ENCODE data around the gene ZBTB4. TPM values are rescaled to one million over a fixed set of nuclear protein-coding genes. Genes with fewer than 3 reads are reported as not detected.
A peak's percentile ranks its signal among the peaks of the same experiment; 100 is the strongest.

Gene ZBTB4
- total RNA-seq, 4 donors from 2014 or later = 15.1 to 27.3 (median 24.5) TPM

GRCh38 chr17:7462474-7463371 is 16.7 kb downstream of the ZBTB4 start:
- DNase-seq = no peak
- peaks cover 0 to 10% (median 2%) of the 10 kb centered on the region in 4 donors for H3K4me1 ChIP-seq
- peaks cover 0 to 33% (median 0%) of the 10 kb centered on the region in 3 donors for H3K36me3 ChIP-seq
- no peaks in the 10 kb centered on the region for H3K9me3 ChIP-seq
- TF ChIP-seq, protein P1, sequence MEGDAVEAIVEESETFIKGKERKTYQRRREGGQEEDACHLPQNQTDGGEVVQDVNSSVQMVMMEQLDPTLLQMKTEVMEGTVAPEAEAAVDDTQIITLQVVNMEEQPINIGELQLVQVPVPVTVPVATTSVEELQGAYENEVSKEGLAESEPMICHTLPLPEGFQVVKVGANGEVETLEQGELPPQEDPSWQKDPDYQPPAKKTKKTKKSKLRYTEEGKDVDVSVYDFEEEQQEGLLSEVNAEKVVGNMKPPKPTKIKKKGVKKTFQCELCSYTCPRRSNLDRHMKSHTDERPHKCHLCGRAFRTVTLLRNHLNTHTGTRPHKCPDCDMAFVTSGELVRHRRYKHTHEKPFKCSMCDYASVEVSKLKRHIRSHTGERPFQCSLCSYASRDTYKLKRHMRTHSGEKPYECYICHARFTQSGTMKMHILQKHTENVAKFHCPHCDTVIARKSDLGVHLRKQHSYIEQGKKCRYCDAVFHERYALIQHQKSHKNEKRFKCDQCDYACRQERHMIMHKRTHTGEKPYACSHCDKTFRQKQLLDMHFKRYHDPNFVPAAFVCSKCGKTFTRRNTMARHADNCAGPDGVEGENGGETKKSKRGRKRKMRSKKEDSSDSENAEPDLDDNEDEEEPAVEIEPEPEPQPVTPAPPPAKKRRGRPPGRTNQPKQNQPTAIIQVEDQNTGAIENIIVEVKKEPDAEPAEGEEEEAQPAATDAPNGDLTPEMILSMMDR (IDR thresholded peaks at IDR 0.05) = no peak
- no peak for TF ChIP-seq POLR2A (IDR thresholded peaks at IDR 0.05)
- no peak overlapping the region for H3K4me3 ChIP-seq
- no peak overlapping the region for H3K27ac ChIP-seq
- H3K27me3 ChIP-seq = no peaks in the 10 kb centered on the region

DNA sequence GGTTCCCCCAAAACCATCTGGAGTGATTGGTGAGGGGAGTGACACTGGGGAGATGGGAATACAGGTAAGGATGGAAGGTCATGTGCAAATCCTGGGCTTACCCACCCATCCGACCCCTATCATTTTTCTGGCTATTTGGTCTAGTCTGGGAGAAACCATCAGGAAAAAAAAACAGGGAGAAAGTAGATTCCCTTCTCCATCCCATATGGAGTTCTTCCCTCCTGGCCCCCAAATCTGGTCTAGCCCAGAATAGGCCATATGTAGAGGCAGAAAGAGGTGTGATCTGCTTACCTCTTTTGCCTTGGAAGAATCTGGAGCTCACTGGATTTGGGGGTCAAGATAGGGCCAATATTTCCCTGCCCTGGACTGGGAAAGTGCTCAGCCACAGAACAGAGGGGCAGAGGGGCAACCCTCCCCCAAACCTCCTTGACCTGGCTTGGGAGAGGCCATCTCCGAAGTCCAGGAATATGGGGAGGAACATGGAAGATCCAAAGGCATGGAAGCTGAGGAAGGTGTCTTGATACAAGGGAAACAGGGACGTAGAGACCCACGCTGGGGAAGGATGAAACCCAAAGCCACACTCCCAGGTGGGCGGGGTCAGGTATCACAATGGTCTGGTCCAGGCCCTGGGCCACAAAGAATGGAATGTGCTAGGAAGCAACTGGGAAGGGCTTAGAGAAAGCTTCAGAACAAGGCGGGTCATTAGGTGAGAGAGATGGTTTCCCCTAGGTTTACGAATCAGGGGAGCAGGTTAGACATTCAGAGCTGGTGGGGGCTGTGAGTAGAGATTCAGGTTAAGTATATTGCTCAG is 18.4 kb downstream of the ZBTB4 start:
- DNase-seq = no peak
- H3K36me3 ChIP-seq = peaks cover 0 to 22% (median 0%) of the 10 kb centered on the region in 3 donors
- no peaks in the 10 kb centered on the region for H3K9me3 ChIP-seq
- no peak overlapping the region for H3K4me3 ChIP-seq
- no peak for TF ChIP-seq POLR2A (IDR thresholded peaks at IDR 0.05)
- TF ChIP-seq, protein P1 (IDR thresholded peaks at IDR 0.05) = no peak
- peaks cover 0 to 13% (median 3%) of the 10 kb centered on the region in 4 donors for H3K4me1 ChIP-seq
- no peaks in the 10 kb centered on the region for H3K27me3 ChIP-seq
- no peak overlapping the region for H3K27ac ChIP-seq

DNA sequence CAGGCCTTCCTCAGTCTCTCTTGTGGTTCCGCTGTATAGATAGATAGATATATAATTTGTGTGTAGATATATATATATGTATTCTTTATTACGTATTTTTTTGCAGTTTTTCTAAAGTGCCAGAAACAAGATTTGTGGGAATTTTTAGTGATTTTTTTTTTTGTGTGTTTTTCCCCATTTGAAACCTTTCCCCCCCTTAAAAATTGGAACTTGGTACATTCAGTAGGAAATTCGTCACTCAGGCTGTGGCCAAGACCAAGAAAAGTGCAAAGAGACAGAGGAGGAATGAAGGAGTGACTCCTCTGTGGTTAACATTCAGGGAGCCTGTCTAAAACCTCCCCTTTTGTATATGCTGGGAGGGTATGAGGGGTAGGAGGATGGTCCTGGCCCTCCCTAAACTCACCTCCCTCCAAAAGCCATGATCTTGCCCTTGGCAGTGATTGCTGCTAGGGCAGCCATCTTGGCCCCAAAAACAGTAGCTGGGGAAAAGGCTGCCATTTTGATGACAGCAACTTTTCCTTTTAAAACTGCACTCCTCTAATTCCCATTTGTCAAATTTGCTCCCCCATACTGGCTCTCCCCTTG is 19.4 kb downstream of the ZBTB4 start:
- Histone ChIP-seq H3K27me3 (no peaks in the 10 kb centered on the region), H3K4me3 (no peak overlapping the region), H3K4me1 (peaks cover 0 to 10% (median 3%) of the 10 kb centered on the region in 4 donors), H3K9me3 (no peaks in the 10 kb centered on the region), H3K36me3 (peaks cover 0 to 15% (median 0%) of the 10 kb centered on the region in 3 donors), H3K27ac (no peak overlapping the region)
- TF ChIP-seq, protein P1 (IDR thresholded peaks at IDR 0.05) = no peak
- TF ChIP-seq POLR2A (IDR thresholded peaks at IDR 0.05) = no peak
- no peak for DNase-seq

- Histone ChIP-seq H3K4me3 (no peak overlapping the region), H3K4me1 (peaks cover 0 to 13% (median 8%) of the 10 kb centered on the region in 4 donors)
These were observed 31.0 kb downstream of the ZBTB4 start for GRCh38 chr17:7448461-7448860.

GRCh38 chr17:7445619-7445968 is 33.8 kb downstream of the ZBTB4 start:
- TF ChIP-seq POLR2A (IDR thresholded peaks at IDR 0.05) = no peak
- TF ChIP-seq, protein P1 (IDR thresholded peaks at IDR 0.05) = no peak
- Histone ChIP-seq H3K4me1 (peaks cover 0 to 15% (median 10%) of the 10 kb centered on the region in 4 donors), H3K27me3 (peaks cover 0 to 9% of the 10 kb centered on the region in 2 donors), H3K27ac (peak overlapping the region in 1 of 4 donors; percentile 66), H3K36me3 (no peaks in the 10 kb centered on the region), H3K4me3 (peak overlapping the region in 3 of 4 donors; percentile 41 to 54 (median 44)), H3K9me3 (no peaks in the 10 kb centered on the region)
- peak in 2 of 3 donors; percentile 79 to 83 for DNase-seq

More at GRCh38 chr17:7448461-7448860, 31.0 kb downstream of the ZBTB4 start:
- TF ChIP-seq, protein P1 (IDR thresholded peaks at IDR 0.05) = no peak
- Histone ChIP-seq H3K9me3 (no peaks in the 10 kb centered on the region), H3K27me3 (peaks cover 0 to 8% of the 10 kb centered on the region in 2 donors), H3K27ac (no peak overlapping the region), H3K36me3 (no peaks in the 10 kb centered on the region)
- no peak for DNase-seq
